Lower leg skin (tissue), 3 donors: ENCODE results near the gene CCDC85C.

Experiments
- CTCF ChIP-seq, 3 donors: fragments of 450-650 bp; IDR thresholded peaks; one replicate each; pipeline ENCODE4 v1.5.1; 2016; ENCODE audit warnings: antibody characterized with exemption in 3 of 3, mild to moderate bottlenecking in 3 of 3, moderate library complexity in 2 of 3
- POLR2A ChIP-seq, 2 donors: fragments of 450-650 bp; IDR thresholded peaks; one replicate each; pipeline ENCODE4 v1.6.1; 2016 to 2017; ENCODE audit warnings: antibody characterized with exemption in 2 of 2, mild to moderate bottlenecking in 1 of 2, moderate library complexity in 1 of 2

- TF ChIP-seq CTCF (IDR thresholded peaks at IDR 0.05): no peak
- TF ChIP-seq POLR2A (IDR thresholded peaks at IDR 0.05): no peak
Measured at GRCh38 chr14:99517643-99518381, 86.2 kb downstream of the CCDC85C start.
